Measurements from ENCODE around the gene CRYM.

The CRYM gene

DNA sequence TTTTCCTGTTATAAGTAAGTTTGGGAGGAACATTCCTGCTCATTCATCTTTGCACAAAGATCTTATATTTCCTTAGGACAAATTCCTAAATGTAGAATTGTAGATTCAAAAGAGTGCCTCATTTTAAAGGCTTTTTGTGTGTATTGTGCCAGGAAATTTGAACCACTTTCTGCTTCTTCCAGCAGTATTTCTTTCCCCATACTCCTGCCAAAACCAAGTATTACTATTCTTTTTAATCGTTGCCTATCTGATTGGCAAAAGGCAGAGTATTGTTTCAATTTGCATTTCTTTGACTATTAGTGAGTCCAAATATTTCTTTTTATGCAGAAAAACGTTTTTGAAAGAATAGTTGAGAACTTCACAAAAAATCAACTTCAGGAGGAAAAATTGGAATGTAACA is 35.3 kb downstream of the CRYM start:
- DNase-seq: no peak

DNA sequence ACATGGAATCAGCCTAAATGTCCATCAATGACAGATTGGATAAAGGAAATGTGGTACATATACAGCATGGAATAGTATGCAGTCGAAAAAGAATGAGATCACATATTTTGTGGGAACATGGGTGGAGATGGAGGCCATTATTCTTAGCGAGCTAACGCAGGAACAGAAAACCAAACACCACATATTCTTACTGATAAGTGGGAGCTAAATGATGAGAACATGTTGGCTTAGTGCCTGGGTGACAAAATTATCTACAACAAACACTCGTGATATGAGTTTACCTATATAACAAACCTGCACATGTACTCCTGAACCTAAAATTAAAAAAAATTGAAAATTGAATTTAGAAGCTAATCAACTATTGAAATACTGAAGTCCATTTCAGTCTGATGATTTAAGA is 38.4 kb downstream of the CRYM start:
- no peak for DNase-seq

DNA sequence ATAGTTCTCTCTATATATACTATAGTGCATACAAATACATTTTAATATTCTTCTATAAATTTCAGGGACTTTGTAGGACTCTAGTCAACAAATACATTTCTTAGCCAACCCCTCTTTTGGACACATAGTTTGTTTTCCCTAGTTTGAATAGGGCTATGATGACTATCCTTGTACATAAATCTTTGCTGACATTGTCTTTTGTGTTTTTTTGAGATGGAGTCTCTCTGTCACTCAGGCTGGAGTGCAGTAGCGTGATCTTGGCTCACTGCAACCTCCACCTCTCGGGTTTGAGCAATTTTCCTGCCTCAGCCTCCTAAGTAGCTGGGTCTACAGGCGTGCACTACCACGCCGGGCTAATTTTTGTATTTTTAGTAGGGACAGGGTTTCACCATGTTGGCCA is 41.3 kb downstream of the CRYM start:
- DNase-seq: no peak

DNA sequence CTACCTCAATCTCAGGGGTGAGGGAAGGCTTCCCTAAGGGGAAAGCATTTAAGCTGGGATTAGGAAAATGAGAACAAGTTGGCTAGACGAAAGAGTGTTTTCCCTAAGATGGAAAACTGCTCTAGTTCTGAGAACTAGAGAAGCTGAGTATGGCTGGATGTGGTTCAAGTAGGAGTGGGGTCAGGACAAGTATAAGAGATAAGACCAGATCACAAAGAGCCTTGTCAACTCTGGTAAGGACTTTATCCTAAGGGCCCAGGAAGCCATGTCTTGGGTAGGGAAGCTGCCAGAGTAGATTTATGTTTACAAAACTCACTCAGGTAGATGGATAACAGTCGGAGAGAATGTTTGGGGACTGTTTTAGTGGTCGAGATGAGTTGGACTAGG is 42.9 kb downstream of the CRYM start:
- DNase-seq: no peak

DNA sequence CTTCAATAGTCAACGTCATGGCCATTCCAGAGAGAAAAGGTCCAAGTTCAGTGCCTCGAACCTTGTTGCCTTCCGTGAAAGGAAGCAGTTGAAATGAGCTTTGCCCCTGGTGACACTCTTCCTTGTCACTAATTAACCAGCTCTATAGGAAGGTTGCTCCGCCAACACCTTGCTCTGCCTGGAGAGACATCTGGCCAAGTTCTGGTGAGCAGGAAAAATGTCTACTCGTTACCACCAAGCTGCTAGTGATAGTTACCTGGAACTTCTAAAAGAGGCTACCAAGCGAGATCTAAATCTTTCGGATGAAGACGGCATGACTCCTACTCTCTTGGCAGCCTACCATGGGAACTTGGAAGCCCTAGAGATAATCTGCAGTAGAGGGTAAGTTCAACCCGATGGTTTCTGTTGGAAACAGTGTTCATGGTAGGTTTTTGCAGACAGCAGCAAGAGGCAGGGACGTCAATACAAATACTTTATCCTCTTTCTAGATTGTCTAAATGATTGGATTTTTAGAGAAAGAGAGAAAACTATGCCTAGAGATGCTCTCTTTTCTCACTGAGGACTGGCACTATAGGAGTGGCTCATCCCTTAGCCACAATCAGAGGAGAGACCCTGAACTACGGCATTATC is 44.5 kb downstream of the CRYM start, which contains the start of gene ANKS4B:
TSS of gene ANKS4B (plus strand) at position 179 of the 630 bp plus-strand sequence. CDS start at position 218, 39 bp downstream.
- no peak for DNase-seq

DNA sequence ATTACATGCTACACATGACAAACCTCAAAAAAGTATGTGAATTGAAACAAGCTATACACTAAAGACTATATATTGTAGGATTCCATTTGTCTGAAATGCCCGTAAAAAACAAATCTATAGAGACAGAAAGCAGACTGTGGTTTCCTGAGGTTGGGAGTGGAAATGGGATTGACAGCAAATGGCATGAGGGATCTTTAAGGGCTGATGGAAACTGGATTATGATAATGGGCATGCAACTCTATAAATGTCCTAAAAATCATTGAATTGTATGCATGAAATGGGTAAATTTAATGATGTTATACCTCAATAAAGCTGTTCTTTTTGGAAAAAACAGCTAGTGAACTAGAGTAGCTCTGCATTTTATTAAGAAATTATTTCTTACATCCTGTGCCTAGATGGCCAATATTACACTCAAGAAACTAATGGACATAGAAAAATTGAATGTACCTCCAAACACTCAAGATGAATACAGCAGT is 45.0 kb downstream of the CRYM start:
- DNase-seq: no peak

DNA sequence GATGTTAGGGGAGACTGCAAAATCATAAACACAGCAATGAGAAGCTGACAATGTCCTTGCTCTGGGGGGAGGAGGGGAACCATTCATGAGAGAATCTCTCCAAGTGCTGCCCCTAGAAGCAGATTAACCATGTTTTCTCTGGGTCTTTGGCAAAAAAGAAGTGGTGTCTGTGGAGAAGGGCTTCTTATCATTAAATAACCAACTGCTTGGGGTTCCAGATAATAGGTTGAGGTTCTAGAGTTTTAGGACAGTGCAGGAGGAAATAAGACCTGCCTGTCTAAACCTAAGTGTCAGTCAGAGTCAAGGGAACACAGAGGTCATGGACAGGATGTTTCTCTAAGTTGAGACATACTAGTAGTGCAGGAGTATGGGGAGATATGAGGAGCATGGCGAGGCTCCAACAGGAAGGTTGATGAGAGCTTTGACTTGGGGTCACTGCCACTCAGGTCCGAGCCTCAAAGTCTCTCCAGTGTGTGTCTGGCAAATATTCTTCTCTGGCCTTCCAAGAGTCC is 49.7 kb downstream of the CRYM start:
- DNase-seq: no peak

DNA sequence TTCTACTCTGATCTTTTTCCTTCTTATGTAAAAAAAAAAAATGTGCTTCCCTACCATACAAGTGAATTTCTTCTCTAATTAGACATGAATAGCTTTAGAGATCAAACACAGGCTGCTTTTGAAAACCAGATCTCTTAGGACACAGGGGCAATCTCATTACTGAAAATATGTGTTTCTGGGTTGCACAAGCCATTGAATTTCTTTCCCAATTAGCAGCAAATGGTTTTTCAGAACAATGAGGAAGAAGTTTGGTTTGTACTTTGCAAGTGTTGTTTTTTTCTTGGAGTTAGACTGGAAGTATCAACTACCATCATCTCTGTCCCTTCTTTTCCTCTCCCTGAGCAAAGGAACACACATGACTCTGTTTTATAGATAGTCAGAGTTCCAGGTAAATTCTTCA is 50.2 kb downstream of the CRYM start:
- no peak for DNase-seq

DNA sequence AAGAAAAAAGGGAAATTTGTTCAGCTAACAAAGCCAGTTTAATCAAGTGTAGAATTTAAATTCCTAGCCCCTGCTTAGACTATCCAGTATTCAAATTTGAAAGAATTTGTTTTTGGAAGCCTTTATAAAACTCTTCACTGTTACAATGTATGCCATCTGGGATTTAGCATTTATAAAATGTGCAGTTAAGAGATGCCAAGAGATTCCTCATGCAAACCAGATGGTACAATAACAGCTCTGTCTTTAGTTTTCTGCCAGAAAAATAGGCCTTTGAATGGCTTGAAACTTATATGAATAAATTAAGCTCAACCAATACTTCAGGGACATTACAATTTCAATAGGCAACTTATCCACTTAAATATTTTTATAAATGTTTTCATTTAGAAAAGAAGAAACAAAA is 51.3 kb downstream of the CRYM start:
- no peak for DNase-seq

DNA sequence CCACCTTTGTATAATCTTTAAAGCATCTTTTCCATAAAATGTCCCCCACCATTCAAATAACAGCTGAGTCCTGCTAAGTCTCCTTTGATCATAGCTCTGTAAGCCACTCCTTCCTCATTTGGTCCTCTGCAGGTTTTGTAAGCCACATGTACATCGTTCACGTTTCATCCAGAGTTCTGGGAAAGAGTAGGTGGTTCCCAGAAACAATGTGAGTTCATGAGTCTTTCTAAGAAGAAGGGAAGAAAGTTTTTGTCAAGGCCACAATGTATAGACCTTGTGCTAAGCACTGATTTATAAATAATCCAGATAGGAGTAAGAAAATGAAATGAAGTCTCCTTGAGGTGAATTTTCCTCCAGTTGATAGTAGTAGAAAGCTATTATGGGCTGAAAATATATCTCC is 53.3 kb downstream of the CRYM start:
- DNase-seq: no peak

DNA sequence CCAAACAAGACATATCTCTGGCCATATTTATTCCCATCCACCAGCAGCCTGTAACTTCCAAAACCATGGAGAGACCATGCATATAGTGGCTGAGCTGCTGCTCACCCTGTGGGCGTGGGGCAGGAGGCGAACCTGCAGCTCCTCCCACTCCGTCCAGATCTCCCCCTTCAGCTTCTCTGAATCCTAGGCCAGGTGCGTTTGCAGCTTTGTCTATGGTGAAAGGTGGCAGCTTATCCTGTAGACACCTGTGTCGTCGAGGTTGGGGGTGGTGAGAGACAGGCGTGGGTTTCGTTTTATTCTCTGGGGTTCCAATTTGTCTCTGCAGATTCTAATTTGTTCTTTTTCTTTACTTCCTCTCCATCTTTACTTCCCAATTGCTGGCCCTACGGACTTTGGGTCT is 54.3 kb downstream of the CRYM start:
- no peak for DNase-seq

DNA sequence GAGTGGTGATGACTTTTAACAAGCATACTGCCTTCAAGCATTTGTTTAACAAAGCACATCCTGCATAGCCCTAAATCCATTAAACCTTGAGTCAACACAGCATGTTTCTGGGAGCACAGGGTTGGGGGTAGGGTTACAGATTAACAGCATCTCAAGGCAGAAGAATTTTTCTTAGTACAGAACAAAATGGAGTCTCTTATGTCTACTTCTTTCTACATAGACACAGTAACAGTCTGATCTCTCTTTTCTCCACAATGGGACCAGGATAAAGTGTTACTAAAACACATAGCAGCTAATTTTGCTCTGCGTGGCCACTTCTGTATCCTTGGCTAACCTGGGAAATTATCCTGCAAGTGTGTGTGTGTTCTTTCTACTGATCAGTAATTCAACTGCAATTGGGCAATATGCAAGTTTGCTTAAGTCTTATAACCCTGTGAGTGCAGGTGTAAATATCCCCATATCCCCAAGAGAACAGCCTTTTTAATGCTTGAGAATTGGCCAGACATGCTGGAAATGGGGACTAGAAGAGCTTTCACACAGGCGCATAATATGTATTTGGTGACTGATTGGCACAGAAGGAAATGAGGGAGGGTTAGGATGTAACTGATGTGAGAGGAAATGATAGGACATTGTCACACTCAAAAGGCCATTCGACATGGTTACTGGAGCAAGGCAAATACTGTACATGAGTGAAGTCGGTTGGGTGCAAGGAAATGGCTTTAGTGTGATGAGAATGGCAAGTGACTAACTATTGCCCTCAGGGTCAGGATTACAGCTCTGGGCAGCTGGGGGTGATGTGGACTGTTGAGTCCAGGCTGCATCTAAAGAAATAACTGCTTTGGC is 55.4 kb downstream of the CRYM start:
- no peak for DNase-seq

DNA sequence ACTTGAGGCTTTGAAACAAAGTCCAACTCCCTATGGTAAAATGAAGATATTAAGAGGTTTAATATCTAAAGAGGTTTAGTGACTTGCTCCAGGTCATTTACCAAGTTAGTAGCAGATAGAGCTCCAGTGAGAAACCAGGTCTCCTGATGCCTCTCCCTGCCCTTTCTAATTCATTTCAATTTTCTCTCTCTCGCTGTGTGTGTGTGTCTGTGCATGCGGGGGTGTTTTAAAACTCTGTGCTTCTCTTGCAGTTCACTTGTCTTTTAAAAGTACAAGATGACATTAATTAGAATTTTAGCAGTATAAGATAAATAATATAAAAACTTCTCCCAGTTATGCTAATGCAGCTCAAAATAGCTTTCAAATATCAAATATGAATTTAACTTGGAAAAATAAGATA is 58.5 kb downstream of the CRYM start:
- DNase-seq: no peak

DNA sequence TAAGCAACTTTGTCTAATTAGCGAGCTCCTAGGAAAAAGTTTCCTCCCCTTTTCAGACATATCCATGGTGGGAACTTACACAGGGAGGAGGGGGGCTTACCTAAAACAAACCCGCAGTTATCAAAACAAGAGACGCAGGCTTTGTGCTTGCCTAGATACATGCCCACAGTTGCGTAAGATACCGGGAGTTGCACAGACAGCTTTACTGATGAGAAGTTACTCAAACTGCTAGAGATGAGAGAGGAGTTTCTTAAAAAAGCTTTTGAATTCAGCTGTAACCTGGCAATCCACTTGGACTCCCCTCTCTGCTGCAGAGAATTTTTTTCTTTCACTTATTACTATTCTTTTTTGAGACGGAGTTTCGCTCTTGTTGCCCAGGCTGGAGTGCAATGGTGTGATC is 59.9 kb downstream of the CRYM start:
- no peak for DNase-seq

DNA sequence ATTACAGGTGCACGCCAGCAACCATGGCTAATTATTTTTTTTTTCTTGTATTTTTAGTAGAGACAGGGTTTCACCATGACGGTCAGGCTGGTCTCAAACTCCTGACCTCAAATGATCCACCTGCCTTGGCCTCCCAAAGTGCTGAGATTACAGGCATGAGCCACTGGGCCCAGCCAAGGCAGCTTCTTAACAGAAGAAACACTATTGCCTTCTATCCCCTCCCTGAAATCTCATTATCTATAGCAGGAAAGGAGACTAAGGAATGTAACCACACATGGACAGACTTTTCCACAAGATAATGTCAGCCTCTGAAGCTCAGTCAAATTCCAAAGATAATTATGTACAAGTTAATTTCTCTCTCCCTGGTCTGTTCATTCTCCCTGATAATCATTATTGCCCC is 61.0 kb downstream of the CRYM start:
- DNase-seq: no peak

DNA sequence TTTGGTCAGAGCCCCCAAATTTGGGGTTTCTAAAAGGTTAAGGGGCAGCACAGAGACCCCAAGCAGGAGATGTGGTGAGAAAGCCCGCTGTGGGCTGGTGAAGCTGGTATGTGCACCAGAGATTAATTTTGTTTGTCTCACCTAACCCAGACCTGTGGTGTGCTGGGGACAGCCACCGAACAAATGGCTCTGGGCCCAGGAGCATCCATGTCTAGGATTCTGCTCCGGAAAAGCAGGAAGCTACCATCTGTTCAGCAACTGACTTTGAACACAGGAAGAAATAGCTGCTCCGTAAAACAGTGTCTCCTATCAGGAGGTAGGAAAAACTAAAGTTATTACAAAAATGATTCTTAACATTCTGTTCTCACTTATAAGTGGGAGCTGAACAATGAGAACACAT is 64.0 kb downstream of the CRYM start:
- no peak for DNase-seq

DNA sequence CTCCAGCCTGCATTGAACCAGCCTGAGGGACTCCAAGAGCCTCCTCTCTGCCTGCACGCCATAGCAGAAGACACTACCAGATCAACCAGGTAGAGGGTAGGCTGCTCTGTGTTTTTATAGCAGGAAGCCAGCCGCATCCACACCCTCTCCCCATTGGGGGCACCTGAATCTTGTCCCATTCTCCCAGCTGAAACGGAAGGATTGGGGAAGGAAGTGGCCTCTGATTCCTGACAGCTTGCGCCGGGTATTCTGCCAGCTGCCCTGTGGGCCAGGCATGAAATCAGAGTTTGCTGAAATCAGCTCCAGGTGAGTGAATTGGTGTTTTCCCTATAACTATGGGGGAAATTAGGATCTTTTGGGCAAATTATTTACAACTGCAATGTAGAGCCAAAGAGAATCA is 66.6 kb downstream of the CRYM start, which contains the start of gene ZP2:
TSS of gene ZP2 (minus strand) at position 89 of the 400 bp plus-strand sequence. CDS start at position 62, 27 bp downstream.
- no peak for DNase-seq
